Measurements from ENCODE around the gene NDST3. TPM values are rescaled to one million over a fixed set of nuclear protein-coding genes. Genes with fewer than 3 reads are reported as not detected.
"Not testable (repeated sequence)": the region's sequence is repeated elsewhere in the genome, so short reads cannot be mapped to it uniquely, and the experiment has no call there.

NDST3 gene
- total and polyA plus RNA-seq, 2 donors from 2014 or later = 0.09 to 0.22 TPM

GRCh38 chr4:118296729-118297128 lies 262.4 kb downstream of the NDST3 start:
- no peaks in the 10 kb centered on the region for H3K36me3 ChIP-seq (ENCODE audit: control insufficient read depth in 2 of 3, insufficient read depth in 3 of 3, low read length in 3 of 3)
- no peak for TF ChIP-seq CTCF (IDR thresholded peaks at IDR 0.05; ENCODE audit: borderline replicate concordance, extremely low read depth, insufficient read depth)
- DNase-seq (no peak), FAIRE-seq (no peak)
- no peak overlapping the region for H3K27ac ChIP-seq (ENCODE audit: low read depth in 2 of 2, low read length in 2 of 2)
- no peaks in the 10 kb centered on the region for H3K9me3 ChIP-seq (ENCODE audit: control insufficient read depth in 2 of 3, insufficient read depth in 1 of 3, low read length in 3 of 3)
- intact Hi-C loops (cut with DNase I) = no loop called here
- H3K9ac ChIP-seq (ENCODE audit: low read length in 3 of 3) = no peak overlapping the region
- H3K4me3 ChIP-seq (ENCODE audit: low read length in 3 of 3) = no peak overlapping the region
- no peaks in the 10 kb centered on the region for H3K27me3 ChIP-seq (ENCODE audit: control insufficient read depth, insufficient read depth, low read length)
- H3K4me1 ChIP-seq (ENCODE audit: control insufficient read depth in 2 of 3, insufficient read depth in 2 of 3, low read depth in 1 of 3, low read length in 3 of 3) = no peaks in the 10 kb centered on the region

DNA sequence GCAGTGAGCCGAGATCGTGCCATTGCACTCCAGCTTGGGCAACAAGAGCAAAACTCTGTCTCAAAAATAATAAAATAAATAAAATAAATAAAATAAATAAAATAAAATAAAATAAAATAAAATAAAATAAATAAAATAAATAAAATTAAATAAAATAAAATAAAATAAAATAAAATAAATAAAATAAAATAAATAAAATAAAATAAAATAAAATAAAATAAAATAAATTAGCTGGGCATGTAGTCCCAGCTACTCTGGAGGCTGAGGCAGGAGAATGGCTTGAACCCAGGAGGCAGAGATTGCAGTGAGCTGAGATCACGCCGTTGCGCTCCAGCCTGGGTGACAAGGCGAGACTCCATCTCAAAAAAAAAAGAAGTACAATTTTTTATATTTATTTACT lies 265.3 kb downstream of the NDST3 start:
- H3K9me3 ChIP-seq (ENCODE audit: control insufficient read depth in 2 of 3, insufficient read depth in 1 of 3, low read length in 3 of 3); H3K9ac ChIP-seq (ENCODE audit: low read length in 3 of 3); FAIRE-seq; H3K4me3 ChIP-seq (ENCODE audit: low read length in 3 of 3); H3K27me3 ChIP-seq (ENCODE audit: control insufficient read depth, insufficient read depth, low read length); H3K4me1 ChIP-seq (ENCODE audit: control insufficient read depth in 2 of 3, insufficient read depth in 2 of 3, low read depth in 1 of 3, low read length in 3 of 3); DNase-seq; intact Hi-C loops (cut with DNase I); H3K36me3 ChIP-seq (ENCODE audit: control insufficient read depth in 2 of 3, insufficient read depth in 3 of 3, low read length in 3 of 3); H3K27ac ChIP-seq (ENCODE audit: low read depth in 2 of 2, low read length in 2 of 2): not testable (repeated sequence)

- Histone ChIP-seq H3K27ac (ENCODE audit: low read depth in 2 of 2, low read length in 2 of 2) (no peak overlapping the region), H3K27me3 (ENCODE audit: control insufficient read depth, insufficient read depth, low read length) (no peaks in the 10 kb centered on the region), H3K36me3 (ENCODE audit: control insufficient read depth in 2 of 3, insufficient read depth in 3 of 3, low read length in 3 of 3) (no peaks in the 10 kb centered on the region), H3K4me3 (ENCODE audit: low read length in 3 of 3) (no peak overlapping the region), H3K9me3 (ENCODE audit: control insufficient read depth in 2 of 3, insufficient read depth in 1 of 3, low read length in 3 of 3) (no peaks in the 10 kb centered on the region), H3K4me1 (ENCODE audit: control insufficient read depth in 2 of 3, insufficient read depth in 2 of 3, low read depth in 1 of 3, low read length in 3 of 3) (no peaks in the 10 kb centered on the region), H3K9ac (ENCODE audit: low read length in 3 of 3) (no peak overlapping the region)
- DNase-seq = no peak
- no peak for TF ChIP-seq CTCF (IDR thresholded peaks at IDR 0.05; ENCODE audit: borderline replicate concordance, extremely low read depth, insufficient read depth)
- intact Hi-C loops (cut with DNase I) = no loop called here
- no peak for FAIRE-seq
Measured at GRCh38 chr4:118307643-118308042, 273.4 kb downstream of the NDST3 start.

Data from kidney (tissue), 14 donors.